H1 (cell line): ENCODE results near the gene C17orf113. TPM values are rescaled to one million over a fixed set of nuclear protein-coding genes. Genes with fewer than 3 reads are reported as not detected.
"Not testable (repeated sequence)": the region's sequence is repeated elsewhere in the genome, so short reads cannot be mapped to it uniquely, and the experiment has no call there.

Experiments
- CTCF ChIA-PET: fragments of 300-600 bp; sonication (Branson Sonifier 250); formaldehyde crosslinking; loops from one replicate; lab custom pipeline; 2021; ENCODE audit not compliant: partially characterized antibody; lab: Charles Lee
- POLR2A ChIA-PET: fragments of 300-600 bp; sonication (Branson Sonifier 250); formaldehyde crosslinking; loops from one replicate; lab custom pipeline; 2021; ENCODE audit warnings: inconsistent platforms; ENCODE audit not compliant: partially characterized antibody; lab: Charles Lee
- DNase-seq, 2 experiments: peaks; one replicate each; pipeline versions ENCODE4 v3.0.0 to v3.0.0-alpha.2; 2010 to 2022; ENCODE audit warnings: low spot score in 2 of 2, low read depth in 1 of 2, mixed read lengths in 1 of 2
- FAIRE-seq: peaks from 2 replicates; lab custom pipeline; 2011; peaks lifted over from hg19 to GRCh38; lab: Jason Lieb, UNC
- H2AFZ ChIP-seq: 2 replicates; pipeline ENCODE4 v1.8.1; 2012; ENCODE audit warnings: low read length, inconsistent platforms
- H2AK5ac ChIP-seq: 2 replicates; pipeline ENCODE4 v1.6.1; 2013; ENCODE audit warnings: low read depth, low read length
- H2BK120ac ChIP-seq: replicated peaks from 2 replicates; pipeline ENCODE3; 2013; ENCODE audit warnings: low read depth, low read length, inconsistent platforms
- H2BK12ac ChIP-seq: 2 replicates; pipeline ENCODE4 v1.6.1; 2013; ENCODE audit warnings: low read depth, low read length
- H2BK15ac ChIP-seq: 2 replicates; pipeline ENCODE4 v1.6.1; 2013; ENCODE audit warnings: low read length
- H2BK20ac ChIP-seq: 2 replicates; pipeline ENCODE4 v1.6.1; 2013; ENCODE audit warnings: low read length
- H2BK5ac ChIP-seq: 2 replicates; pipeline ENCODE4 v1.6.1; 2013; ENCODE audit warnings: low read depth, low read length
- H3K14ac ChIP-seq: 2 replicates; pipeline ENCODE4 v1.6.1; 2013; ENCODE audit warnings: inconsistent platforms; ENCODE audit not compliant: insufficient read length
- H3K18ac ChIP-seq: 2 replicates; pipeline ENCODE4 v1.6.1; 2013; ENCODE audit warnings: low read length; ENCODE audit errors: extremely low read depth
- H3K23ac ChIP-seq: 2 replicates; pipeline ENCODE4 v1.6.1; 2013; ENCODE audit warnings: inconsistent platforms; ENCODE audit not compliant: insufficient read length
- H3K23me2 ChIP-seq: 2 replicates; pipeline ENCODE4 v1.6.1; 2013; ENCODE audit warnings: low read depth, low read length
- H3K27ac ChIP-seq: 2 replicates; pipeline ENCODE4 v1.6.1; 2011; ENCODE audit warnings: low read depth, low read length, inconsistent platforms
- H3K27me3 ChIP-seq, 4 experiments: replicated peaks in 1 of 4; 1 replicate in 1 of 4; 2 replicates in 3 of 4; pipeline versions ENCODE4 v1.6.1 to v1.8.1; 2011 to 2013; ENCODE audit warnings: low read length in 3 of 4, mild to moderate bottlenecking in 3 of 4, inconsistent platforms in 2 of 4, mixed read lengths in 2 of 4, moderate library complexity in 1 of 4; ENCODE audit not compliant: control insufficient read depth in 3 of 4, insufficient read depth in 3 of 4; ENCODE audit errors: extremely low read depth in 1 of 4
- H3K36me3 ChIP-seq, 4 experiments: 2 replicates each; pipeline versions ENCODE4 v1.6.1 to v1.8.1; 2011 to 2013; ENCODE audit warnings: mild to moderate bottlenecking in 4 of 4, low read length in 3 of 4, moderate library complexity in 2 of 4, control low read depth in 1 of 4, inconsistent platforms in 1 of 4; ENCODE audit not compliant: insufficient read depth in 4 of 4, control insufficient read depth in 2 of 4
- H3K4ac ChIP-seq: replicated peaks from 2 replicates; pipeline ENCODE3; 2013; ENCODE audit warnings: low read length, low read depth, mixed read lengths, inconsistent platforms; ENCODE audit not compliant: insufficient read length
- H3K4me1 ChIP-seq, 4 experiments: replicated peaks in 1 of 4; 1 replicate in 1 of 4; 2 replicates in 3 of 4; pipeline versions ENCODE4 v1.6.1 to v1.8.1; 2011 to 2013; ENCODE audit warnings: low read length in 3 of 4, inconsistent platforms in 2 of 4, mixed read lengths in 1 of 4; ENCODE audit not compliant: insufficient read depth in 4 of 4, control insufficient read depth in 3 of 4
- H3K4me2 ChIP-seq, 2 experiments: 2 replicates each; pipeline versions ENCODE4 v1.6.1 to v1.8.1; 2011 to 2013; ENCODE audit warnings: low read depth in 2 of 2, low read length in 2 of 2, control low read depth in 1 of 2, inconsistent platforms in 1 of 2, mild to moderate bottlenecking in 1 of 2; ENCODE audit not compliant: insufficient read depth in 1 of 2
- H3K4me3 ChIP-seq, 4 experiments: fragments of 200-600, 300-600 bp in 1 of 4; sonication (generic), shearing (Covaris generic), sonication (Bioruptor Twin) in 1 of 4; 2 replicates each; pipeline versions ENCODE4 v1.5.1 to v1.8.1; 2011 to 2016; ENCODE audit warnings: low read length in 4 of 4, low read depth in 3 of 4, control low read depth in 2 of 4, inconsistent platforms in 2 of 4, mild to moderate bottlenecking in 2 of 4, mixed read lengths in 1 of 4, moderate library complexity in 1 of 4; ENCODE audit not compliant: insufficient read depth in 2 of 4; ENCODE audit errors: extremely low read depth in 1 of 4
- H3K56ac ChIP-seq: replicated peaks from 2 replicates; pipeline ENCODE3; 2013; ENCODE audit warnings: low read depth, mild to moderate bottlenecking, mixed read lengths, low read length, inconsistent platforms; ENCODE audit not compliant: insufficient read length
- H3K79me1 ChIP-seq: 2 replicates; pipeline ENCODE4 v1.6.1; 2013; ENCODE audit warnings: low read depth, low read length, control low read depth
- H3K79me2 ChIP-seq, 2 experiments: 2 replicates each; pipeline versions ENCODE4 v1.6.1 to v1.8.1; 2012 to 2013; ENCODE audit warnings: low read length in 2 of 2, mild to moderate bottlenecking in 2 of 2, inconsistent platforms in 1 of 2; ENCODE audit not compliant: insufficient read depth in 2 of 2, control insufficient read depth in 1 of 2
- H3K9ac ChIP-seq, 4 experiments: replicated peaks in 1 of 4; 1 replicate in 1 of 4; 2 replicates in 3 of 4; pipeline versions ENCODE4 v1.6.1 to v1.8.1; 2011 to 2013; ENCODE audit warnings: low read depth in 3 of 4, low read length in 3 of 4, control low read depth in 2 of 4, mild to moderate bottlenecking in 2 of 4, moderate library complexity in 2 of 4, inconsistent platforms in 1 of 4; ENCODE audit errors: extremely low read depth in 1 of 4
- H3K9me3 ChIP-seq, 2 experiments: 2 replicates each; pipeline versions ENCODE4 v1.6.1 to v1.8.1; 2012 to 2013; ENCODE audit warnings: mild to moderate bottlenecking in 2 of 2, moderate library complexity in 2 of 2, control low read depth in 1 of 2, inconsistent platforms in 1 of 2, low read depth in 1 of 2, low read length in 1 of 2, mixed read lengths in 1 of 2; ENCODE audit not compliant: insufficient read depth in 2 of 2
- H4K20me1 ChIP-seq, 2 experiments: replicated peaks in 1 of 2; 2 replicates each; pipeline versions ENCODE3 to v1.8.1; 2011 to 2013; ENCODE audit warnings: inconsistent platforms in 2 of 2, low read length in 2 of 2, mild to moderate bottlenecking in 1 of 2; ENCODE audit not compliant: insufficient read depth in 2 of 2, control insufficient read depth in 1 of 2
- H4K5ac ChIP-seq: 2 replicates; pipeline ENCODE4 v1.6.1; 2013; ENCODE audit warnings: low read length, low read depth, mixed read lengths, inconsistent platforms; ENCODE audit not compliant: insufficient read length
- H4K8ac ChIP-seq: 2 replicates; pipeline ENCODE4 v1.8.0; 2013; ENCODE audit warnings: mild to moderate bottlenecking, moderate library complexity, low read length, inconsistent platforms; ENCODE audit not compliant: insufficient read depth; ENCODE audit errors: extremely low read depth
- H4K91ac ChIP-seq: replicated peaks from 2 replicates; pipeline ENCODE3; 2013; ENCODE audit warnings: low read length, mixed read lengths, inconsistent platforms; ENCODE audit not compliant: insufficient read length
- EP300 ChIP-seq, 2 experiments: IDR thresholded peaks; 1 replicate in 1 of 2; 2 replicates in 1 of 2; pipeline ENCODE4 v1.6.1; 2011 to 2012; ENCODE audit warnings: low read depth in 2 of 2, low read length in 2 of 2, mild to moderate bottlenecking in 2 of 2, borderline replicate concordance in 1 of 2, inconsistent platforms in 1 of 2, moderate library complexity in 1 of 2
- MAFK ChIP-seq: IDR thresholded peaks from 2 replicates; pipeline ENCODE4 v1.6.1; 2012; ENCODE audit warnings: low read depth, mild to moderate bottlenecking, improper control_type of control experiment, low read length
- POLR2A ChIP-seq, 2 experiments: IDR thresholded peaks; 1 replicate in 1 of 2; 2 replicates in 1 of 2; pipeline ENCODE4 v1.6.1; 2011; ENCODE audit warnings: low read depth in 2 of 2, low read length in 2 of 2, mild to moderate bottlenecking in 2 of 2; ENCODE audit errors: control extremely low read depth in 1 of 2
- POU5F1 ChIP-seq: IDR thresholded peaks from 2 replicates; pipeline ENCODE4 v1.6.1; 2011; ENCODE audit warnings: low read depth, mild to moderate bottlenecking, low read length, moderate library complexity
- SP1 ChIP-seq: IDR thresholded peaks from 2 replicates; pipeline ENCODE4 v1.6.1; 2011; ENCODE audit warnings: low read depth, low read length
- SRF ChIP-seq: IDR thresholded peaks from 2 replicates; pipeline ENCODE4 v1.6.1; 2011; ENCODE audit warnings: mild to moderate bottlenecking, low read depth, low read length, moderate library complexity
- WGBS, 2 experiments: shearing (Covaris generic) in 1 of 2; methylation state at CpG; one replicate each; pipeline versions ENCODE4 v1.1.6 to v1.1.7; 2013 to 2015; ENCODE audit warnings: low lambda C conversion rate in 2 of 2, mixed read lengths in 2 of 2, inconsistent platforms in 1 of 2, low coverage in 1 of 2, missing lambda C conversion rate in 1 of 2; ENCODE audit not compliant: insufficient replicate concordance in 2 of 2, insufficient coverage in 1 of 2, insufficient read length in 1 of 2; ENCODE audit errors: extremely low coverage in 1 of 2, missing lambda C conversion rate in 1 of 2; 5-methylcytosine and 5-hydroxymethylcytosine counted together
- polyA plus RNA-seq, 7 experiments: library from polyadenylated mRNA; depleted of rRNA in 3 of 7; stranded (reverse) in 5 of 7; unstranded in 2 of 7; fragments of >200 nt in 5 of 7; fragments of 200-250 nt in 2 of 7; gene quantifications; 1 replicate in 5 of 7; 2 replicates in 1 of 7; 4 replicates in 1 of 7; pipeline versions ENCODE4 v1.2.1 to v1.2.3, GENCODE V29; 2011 to 2013; ENCODE audit warnings: missing spikeins in 2 of 7, mixed read lengths in 2 of 7
- total RNA-seq: library from RNA; stranded (reverse); fragmentation: NEBNext Ultra II Directional; extraction: Animal tissue kit (Norgen Biotek cat#: 25700); gene quantifications from 2 replicates; pipeline ENCODE4 v1.2.1, GENCODE V29; 2021

Gene C17orf113
- total and polyA plus RNA-seq, 2 of the 8 experiments (the other 6 are each of a cell fraction or from before 2014, with no cell fraction given) = 1.0 to 1.4 TPM

GRCh38 chr17:42012363-42012762, 38.0 kb downstream of the C17orf113 start:
- not testable (repeated sequence) for H3K23me2 ChIP-seq, H3K18ac ChIP-seq, H3K14ac ChIP-seq, H4K8ac ChIP-seq, H3K36me3 ChIP-seq, H3K27me3 ChIP-seq, H2BK15ac ChIP-seq, DNase-seq, H3K4ac ChIP-seq, H4K5ac ChIP-seq, H3K9ac ChIP-seq, H2BK120ac ChIP-seq, H3K79me1 ChIP-seq, FAIRE-seq, H2BK20ac ChIP-seq, H2AFZ ChIP-seq, H3K56ac ChIP-seq, H3K9me3 ChIP-seq, H4K20me1 ChIP-seq, H3K23ac ChIP-seq, H4K91ac ChIP-seq
- Histone ChIP-seq H3K4me3 (peak overlapping the region in 2 of 4 experiments; percentile 2 to 25; a peak in 1 of 8 replicates), H3K4me1 (peaks cover 6 to 19% (median 13%) of the 10 kb centered on the region in 4 experiments), H2AK5ac (peak overlapping the region; percentile 95; the same call in 1 of the 2 replicates), H2BK12ac (peak overlapping the region; percentile 80; the same call in 1 of the 2 replicates), H3K79me2 (peaks cover 49 to 95% of the 10 kb centered on the region in 2 experiments), H2BK5ac (peak overlapping the region; percentile 76; the same call in 1 of the 2 replicates), H3K4me2 (peak overlapping the region; percentile 47 to 60; a peak in 3 of 4 replicates), H3K27ac (peak overlapping the region; percentile 79)
- ChIA-PET CTCF (interaction anchor here (0.9 to 38.8 kb wide), 12 partner anchors 11 to 101 kb away, joined by 3 to 1084 read pairs (median 4); partner anchors contain the start of genes DHX58, HSPB9, KAT2A and ZNF385C), POLR2A (interaction anchor here (0.6 to 2.6 kb wide), 11 partner anchors 7 to 100 kb away, joined by 3 to 8 read pairs (median 3); partner anchors contain the start of genes ACLY, DHX58 and ZNF385C)
- TF ChIP-seq EP300 (IDR thresholded peaks at IDR 0.05; ENCODE audit: borderline replicate concordance in 1 of 2, low read depth in 2 of 2, low read length in 2 of 2) (peak in 1 of 2 experiments; percentile 81; a peak in 1 of 3 replicates), POLR2A (IDR thresholded peaks at IDR 0.05; ENCODE audit: control extremely low read depth in 1 of 2, low read depth in 2 of 2, low read length in 2 of 2) (peak in 1 of 2 experiments; percentile 44; a peak in 1 of 3 replicates), MAFK (peak; percentile 47; the same call in 1 of the 2 replicates), SP1 (peak; percentile 32; the same call in 1 of the 2 replicates), POU5F1 (0 out of 2 replicates have a peak, but pooled peaks have one; percentile 18), SRF (peak; percentile 97)
- WGBS, 2 experiments = 40% methylated on average over 4 of the region's 4 CpGs; no CpG with 5 or more reads in 1 of the 2 experiments
